ENCODE measurements around the gene NDUFAF7. TPM values are rescaled to one million over a fixed set of nuclear protein-coding genes. Genes with fewer than 3 reads are reported as not detected.
"Not testable (repeated sequence)": the region's sequence is repeated elsewhere in the genome, so short reads cannot be mapped to it uniquely, and the experiment has no call there.

NDUFAF7 gene
- total RNA-seq, 4 donors from 2014 or later = 11.3 to 35.7 (median 19.3) TPM

- Histone ChIP-seq H3K4me1 (peaks cover 0 to 5% of the 10 kb centered on the region in 2 donors), H3K36me3 (no peaks in the 10 kb centered on the region), H3K9me3 (no peaks in the 10 kb centered on the region), H3K27ac (no peak overlapping the region), H3K4me3 (no peak overlapping the region), H3K27me3 (no peaks in the 10 kb centered on the region)
- no peak for TF ChIP-seq POLR2A (IDR thresholded peaks at IDR 0.05)
- no peak for TF ChIP-seq CTCF (IDR thresholded peaks at IDR 0.05)
- intact Hi-C loops (cut with DNase I; ENCODE audit: low total_unique reads) = no loop called here
- DNase-seq = no peak
Observed at GRCh38 chr2:37223131-37223530, 8.3 kb upstream of the NDUFAF7 start.

GRCh38 chr2:37224063-37224462 is 7.4 kb upstream of the NDUFAF7 start:
- Histone ChIP-seq H3K27ac (no peak overlapping the region), H3K4me3 (no peak overlapping the region), H3K4me1 (peaks cover 0 to 5% of the 10 kb centered on the region in 2 donors), H3K36me3 (no peaks in the 10 kb centered on the region), H3K27me3 (no peaks in the 10 kb centered on the region), H3K9me3 (no peaks in the 10 kb centered on the region)
- no peak for TF ChIP-seq POLR2A (IDR thresholded peaks at IDR 0.05)
- no peak for TF ChIP-seq CTCF (IDR thresholded peaks at IDR 0.05)
- no peak for DNase-seq
- intact Hi-C loops (cut with DNase I; ENCODE audit: low total_unique reads) = no loop called here

GRCh38 chr2:37225129-37225528 is 6.3 kb upstream of the NDUFAF7 start:
- H3K27ac ChIP-seq; DNase-seq; intact Hi-C loops (cut with DNase I; ENCODE audit: low total_unique reads); H3K9me3 ChIP-seq; H3K27me3 ChIP-seq; H3K36me3 ChIP-seq; H3K4me3 ChIP-seq: not testable (repeated sequence)
- H3K4me1 ChIP-seq = peaks cover 7 to 12% of the 10 kb centered on the region in 2 donors

- DNase-seq = no peak
- no peaks in the 10 kb centered on the region for H3K27me3 ChIP-seq
- peaks cover 7 to 12% of the 10 kb centered on the region in 2 donors for H3K4me1 ChIP-seq
- no peaks in the 10 kb centered on the region for H3K9me3 ChIP-seq
- H3K36me3 ChIP-seq = no peaks in the 10 kb centered on the region
- no peak for TF ChIP-seq CTCF (IDR thresholded peaks at IDR 0.05)
- no peak overlapping the region for H3K27ac ChIP-seq
- intact Hi-C loops (cut with DNase I; ENCODE audit: low total_unique reads) = no loop called here
- H3K4me3 ChIP-seq = no peak overlapping the region
Observed at GRCh38 chr2:37226863-37227262, 4.6 kb upstream of the NDUFAF7 start.

GRCh38 chr2:37228788-37229187 is 2.7 kb upstream of the NDUFAF7 start:
- intact Hi-C loops (cut with DNase I; ENCODE audit: low total_unique reads) = no loop called here
- Histone ChIP-seq H3K27me3 (no peaks in the 10 kb centered on the region), H3K4me3 (no peak overlapping the region), H3K36me3 (no peaks in the 10 kb centered on the region), H3K27ac (no peak overlapping the region), H3K9me3 (no peaks in the 10 kb centered on the region), H3K4me1 (peaks cover 12 to 13% of the 10 kb centered on the region in 2 donors)
- DNase-seq = no peak
- TF ChIP-seq CTCF (IDR thresholded peaks at IDR 0.05) = no peak
- TF ChIP-seq POLR2A (IDR thresholded peaks at IDR 0.05) = no peak

- intact Hi-C loops (cut with DNase I; ENCODE audit: low total_unique reads) = no loop called here
- Histone ChIP-seq H3K4me3 (peak overlapping the region; percentile 76 to 98), H3K27me3 (no peaks in the 10 kb centered on the region), H3K36me3 (no peaks in the 10 kb centered on the region), H3K27ac (peak overlapping the region; percentile 88 to 94), H3K9me3 (no peaks in the 10 kb centered on the region), H3K4me1 (peaks cover 12 to 13% of the 10 kb centered on the region in 2 donors)
- no peak for TF ChIP-seq CTCF (IDR thresholded peaks at IDR 0.05)
- no peak for TF ChIP-seq POLR2A (IDR thresholded peaks at IDR 0.05)
- no peak for DNase-seq
Observed at GRCh38 chr2:37230581-37230980, 877 bp upstream of the NDUFAF7 start.
